Activated T-cell treated with anti-CD3 and anti-CD28 coated beads, Interleukin-2, amount 50 U/mL, for 4 hours (primary cell): ENCODE measurements around the gene DIP2A. TPM values are rescaled to one million over a fixed set of nuclear protein-coding genes. Genes with fewer than 3 reads are reported as not detected.
"Not testable (repeated sequence)": the region's sequence is repeated elsewhere in the genome, so short reads cannot be mapped to it uniquely, and the experiment has no call there.

Source experiments
- ATAC-seq, 2 donors: fragments of 200-7000 bp; cut with Tn5 transposase; one replicate each; pipeline ENCODE4 v1.10.0; 2021
- DNase-seq: peaks from one replicate; pipeline ENCODE4 v3.0.0-alpha.2; 2020
- H3K27me3 Mint-ChIP-seq: one replicate; pipeline ENCODE4 v1.8.0; 2021; ENCODE audit warnings: low read depth, mixed read lengths
- H3K36me3 Mint-ChIP-seq: one replicate; pipeline ENCODE4 v1.8.0; 2022; ENCODE audit warnings: mixed read lengths; ENCODE audit not compliant: insufficient read depth
- H3K4me1 Mint-ChIP-seq: one replicate; pipeline ENCODE4 v1.8.0; 2021; ENCODE audit warnings: low read depth, mixed read lengths
- H3K4me3 Mint-ChIP-seq: one replicate; pipeline ENCODE4 v1.8.0; 2021; ENCODE audit warnings: mild to moderate bottlenecking, moderate library complexity, mixed read lengths
- H3K9me3 Mint-ChIP-seq: one replicate; pipeline ENCODE4 v1.8.0; 2021; ENCODE audit warnings: mixed read lengths
- total RNA-seq, 3 donors: library from RNA; stranded (reverse); gene quantifications; one replicate each; pipeline ENCODE4 v1.2.1, GENCODE V29; 2021

DIP2A gene
- total RNA-seq, 3 donors from 2014 or later, result 17.8 to 19.5 (median 18.9) TPM

DNA sequence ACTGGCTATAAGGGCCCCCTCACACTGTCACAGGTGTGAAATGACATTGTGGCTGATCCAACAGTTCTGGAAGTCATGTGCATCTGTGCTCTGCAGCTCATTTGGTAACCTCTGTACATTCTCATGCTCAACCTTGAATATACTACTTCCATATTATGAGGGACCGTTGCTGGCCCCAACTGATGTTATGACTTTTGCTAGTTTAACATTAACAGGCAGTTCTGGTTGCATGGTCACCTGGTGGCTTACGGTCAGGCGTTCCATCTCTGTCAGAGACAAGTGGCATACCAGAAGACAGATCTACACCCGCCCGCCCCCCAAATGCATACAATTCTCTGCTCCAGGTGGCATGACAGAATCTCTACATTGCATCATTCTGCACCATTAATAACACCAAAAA lies 6.0 kb upstream of the DIP2A start:
- Mint-ChIP-seq H3K27me3 (no peaks in the 10 kb centered on the region), H3K4me1 (peaks cover 23% of the 10 kb centered on the region), H3K4me3 (no peak overlapping the region), H3K9me3 (peaks cover 6% of the 10 kb centered on the region), H3K36me3 (peaks cover 15% of the 10 kb centered on the region)
- DNase-seq (no peak), ATAC-seq (no peak)

GRCh38 chr21:46454142-46454541 lies 4.5 kb upstream of the DIP2A start:
- H3K9me3 Mint-ChIP-seq, result no peaks in the 10 kb centered on the region
- peaks cover 10% of the 10 kb centered on the region for H3K36me3 Mint-ChIP-seq
- no peaks in the 10 kb centered on the region for H3K27me3 Mint-ChIP-seq
- H3K4me1 Mint-ChIP-seq, result peaks cover 24% of the 10 kb centered on the region
- DNase-seq (no peak), ATAC-seq (no peak)
- no peak overlapping the region for H3K4me3 Mint-ChIP-seq

DNA sequence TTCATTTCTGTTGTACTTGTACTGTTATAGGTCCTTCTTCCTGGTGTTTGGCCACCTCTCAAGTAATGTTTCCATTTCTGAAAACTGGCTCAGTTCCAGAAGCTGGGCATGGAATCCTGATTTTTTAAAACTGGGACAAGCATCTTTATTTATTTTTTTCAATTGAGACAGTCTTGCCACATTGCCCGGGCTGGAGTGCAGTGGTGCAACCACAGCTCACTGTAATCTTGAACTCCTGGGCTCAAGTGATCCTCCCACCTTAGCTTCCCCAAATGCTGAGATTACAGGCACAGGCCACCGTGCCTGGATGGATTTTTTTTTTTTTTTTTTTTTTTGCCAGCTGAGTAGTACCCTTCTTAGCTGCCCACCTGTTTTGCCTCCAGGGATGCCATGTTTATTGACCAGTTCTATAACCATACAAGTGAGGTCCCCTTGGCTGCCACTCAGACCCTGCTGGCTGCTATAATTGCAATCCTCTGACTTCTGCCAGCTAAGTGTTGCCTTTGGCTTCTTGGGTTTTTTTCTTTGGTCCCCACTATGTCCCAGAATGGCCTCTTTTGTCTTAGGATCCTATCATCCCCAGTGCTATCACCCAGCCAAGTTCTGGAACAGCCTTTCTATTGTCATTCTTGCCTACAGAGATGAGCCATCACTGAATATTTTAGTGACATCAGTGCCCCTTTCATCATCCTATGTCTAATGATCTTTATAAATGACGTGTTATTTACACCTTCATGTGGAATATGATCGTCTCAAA lies 3.9 kb upstream of the DIP2A start:
- Mint-ChIP-seq H3K4me1 (peaks cover 24% of the 10 kb centered on the region), H3K36me3 (peaks cover 10% of the 10 kb centered on the region), H3K9me3 (no peaks in the 10 kb centered on the region), H3K27me3 (no peaks in the 10 kb centered on the region), H3K4me3 (no peak overlapping the region)
- DNase-seq (no peak), ATAC-seq (no peak)

DNA sequence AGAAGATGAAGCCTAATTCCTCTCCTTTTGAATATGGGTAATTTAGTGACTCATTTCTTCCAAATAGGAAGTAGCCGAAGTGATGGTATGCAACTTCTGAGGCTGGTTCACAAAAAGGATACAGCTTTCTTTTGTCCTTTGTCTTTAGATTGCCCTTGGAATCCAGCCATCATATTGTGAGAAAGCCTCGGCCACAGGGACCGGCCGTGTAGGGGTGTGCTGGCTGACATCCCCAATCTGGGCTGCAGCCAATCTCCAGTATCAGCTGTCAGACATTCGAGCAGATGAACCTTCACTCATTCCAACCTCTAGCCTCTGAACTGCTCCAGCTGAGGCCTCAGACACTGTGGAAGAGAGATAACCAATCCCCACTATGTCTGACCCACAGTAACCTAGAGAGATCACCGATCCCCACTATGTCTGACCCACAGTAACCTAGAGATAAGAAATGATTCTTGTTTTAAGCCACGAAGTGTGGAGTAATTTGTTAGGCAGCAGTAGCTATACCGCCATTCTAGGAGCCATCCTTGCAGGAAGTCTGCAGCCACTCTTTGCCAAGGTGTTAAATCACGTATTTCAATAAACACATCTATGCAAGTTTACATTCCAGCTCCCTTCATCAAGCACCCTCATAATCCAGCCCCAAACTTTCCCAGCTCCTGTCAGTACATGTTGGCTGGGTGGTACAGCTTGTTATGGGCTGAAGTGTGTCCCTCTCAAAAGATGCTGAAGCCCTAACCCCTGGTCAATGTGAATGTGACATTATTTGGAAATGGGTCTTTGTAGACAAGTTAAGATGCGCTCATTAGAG lies 2.9 kb upstream of the DIP2A start:
- Mint-ChIP-seq H3K4me1 (peaks cover 33% of the 10 kb centered on the region), H3K4me3 (no peak overlapping the region), H3K27me3 (no peaks in the 10 kb centered on the region), H3K36me3 (peaks cover 6% of the 10 kb centered on the region), H3K9me3 (no peaks in the 10 kb centered on the region)
- no peak for ATAC-seq
- DNase-seq, result no peak

DNA sequence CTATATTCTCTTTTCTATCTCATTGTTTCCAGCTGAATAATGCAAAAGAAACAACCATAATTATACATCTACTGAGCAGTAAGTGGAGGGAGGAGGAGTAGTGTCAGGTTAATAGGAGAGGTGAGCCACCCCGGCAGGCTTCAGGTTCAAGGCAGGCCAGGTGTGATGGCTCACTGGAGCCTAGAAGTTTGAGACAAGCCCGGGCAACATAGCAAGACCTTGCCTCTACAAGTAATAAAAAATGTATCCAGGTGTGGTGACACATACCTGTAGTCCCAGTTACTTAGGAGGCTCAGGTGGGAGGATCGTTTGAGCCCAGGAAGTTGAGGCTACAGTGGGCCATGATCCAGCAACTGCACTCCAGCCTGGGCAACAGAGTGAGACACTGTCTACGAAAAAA lies 1.9 kb upstream of the DIP2A start:
- Mint-ChIP-seq H3K4me1 (peaks cover 38% of the 10 kb centered on the region), H3K36me3 (peaks cover 6% of the 10 kb centered on the region), H3K4me3 (peak overlapping the region; percentile 88), H3K9me3 (no peaks in the 10 kb centered on the region), H3K27me3 (no peaks in the 10 kb centered on the region)
- DNase-seq, result no peak
- ATAC-seq, result no peak

DNA sequence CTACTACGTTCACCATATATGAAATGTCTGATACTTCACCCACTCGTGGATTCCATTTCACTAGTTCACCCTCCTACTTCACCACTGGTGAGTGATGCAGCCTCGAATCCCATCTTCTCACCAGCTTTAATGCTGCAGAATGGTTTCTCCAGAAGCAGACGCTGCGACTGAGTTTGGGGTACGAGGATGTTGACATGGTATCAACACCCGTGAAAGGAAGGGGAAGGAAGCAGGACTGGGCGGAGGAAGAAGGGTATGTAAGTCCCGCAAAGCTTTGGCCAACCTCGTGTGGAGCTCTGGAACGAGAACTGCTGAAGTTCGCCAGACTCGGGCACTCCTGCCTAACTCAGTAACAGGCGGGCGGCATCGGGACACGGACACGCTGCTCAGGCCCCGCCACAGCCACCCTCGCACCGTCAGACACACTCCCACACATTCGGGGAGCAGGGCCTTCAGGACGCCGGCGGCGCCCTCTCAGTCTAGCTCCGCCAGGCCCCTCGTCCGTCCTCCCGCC lies 833 bp upstream of the DIP2A start:
- Mint-ChIP-seq H3K4me3 (peak overlapping the region; percentile 88), H3K36me3 (peaks cover 4% of the 10 kb centered on the region), H3K9me3 (no peaks in the 10 kb centered on the region), H3K4me1 (peaks cover 43% of the 10 kb centered on the region), H3K27me3 (no peaks in the 10 kb centered on the region)
- peak; percentile 14 to 28 for ATAC-seq
- peak; percentile 10 for DNase-seq

- no peak for ATAC-seq
- DNase-seq, result no peak
- no peaks in the 10 kb centered on the region for H3K9me3 Mint-ChIP-seq
- H3K4me1 Mint-ChIP-seq, result peaks cover 43% of the 10 kb centered on the region
- peak overlapping the region; percentile 80 for H3K4me3 Mint-ChIP-seq
- no peaks in the 10 kb centered on the region for H3K27me3 Mint-ChIP-seq
- H3K36me3 Mint-ChIP-seq, result peaks cover 4% of the 10 kb centered on the region
Observed at GRCh38 chr21:46459024-46459355, 299 bp downstream of the DIP2A start.

GRCh38 chr21:46459356-46460112 lies 843 bp downstream of the DIP2A start:
- Mint-ChIP-seq H3K36me3 (peaks cover 7% of the 10 kb centered on the region), H3K4me3 (peak overlapping the region; percentile 88), H3K9me3 (no peaks in the 10 kb centered on the region), H3K27me3 (no peaks in the 10 kb centered on the region), H3K4me1 (peaks cover 45% of the 10 kb centered on the region)
- ATAC-seq, result no peak
- DNase-seq, result no peak

DNA sequence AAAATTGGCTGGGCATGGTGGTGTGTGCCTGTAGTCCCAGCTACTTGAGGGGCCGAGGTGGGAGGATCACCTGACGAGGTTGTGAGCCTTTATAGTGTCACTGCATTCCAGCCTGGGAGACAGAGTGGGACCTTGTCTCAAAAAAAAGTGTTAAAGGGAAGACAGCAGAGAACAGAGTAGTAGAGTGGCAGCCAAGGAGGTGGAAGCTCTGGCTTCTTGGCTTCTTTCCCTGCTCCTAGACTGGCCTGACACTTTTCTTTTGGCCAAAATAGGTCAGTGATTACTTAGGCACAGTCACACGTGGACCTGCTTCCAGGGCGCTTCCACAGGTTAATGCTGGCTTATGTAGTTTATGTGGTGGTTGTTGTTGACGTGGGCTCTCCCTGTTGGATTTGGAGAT lies 3.2 kb downstream of the DIP2A start:
- Mint-ChIP-seq H3K36me3 (peaks cover 6% of the 10 kb centered on the region), H3K27me3 (no peaks in the 10 kb centered on the region), H3K9me3 (no peaks in the 10 kb centered on the region), H3K4me1 (peaks cover 31% of the 10 kb centered on the region), H3K4me3 (no peak overlapping the region)
- no peak for DNase-seq
- ATAC-seq, result no peak

- not testable (repeated sequence) for ATAC-seq, H3K4me3 Mint-ChIP-seq
- H3K4me1 Mint-ChIP-seq, result peaks cover 30% of the 10 kb centered on the region
Observed at GRCh38 chr21:46465153-46465552, 6.5 kb downstream of the DIP2A start.

GRCh38 chr21:46465651-46466050 lies 7.0 kb downstream of the DIP2A start:
- H3K36me3 Mint-ChIP-seq, result peaks cover 6% of the 10 kb centered on the region
- no peaks in the 10 kb centered on the region for H3K27me3 Mint-ChIP-seq
- DNase-seq (no peak), ATAC-seq (no peak)
- H3K4me3 Mint-ChIP-seq, result no peak overlapping the region
- no peaks in the 10 kb centered on the region for H3K9me3 Mint-ChIP-seq
- peaks cover 25% of the 10 kb centered on the region for H3K4me1 Mint-ChIP-seq

More at GRCh38 chr21:46465153-46465552, 6.5 kb downstream of the DIP2A start:
- not testable (repeated sequence) for DNase-seq, H3K36me3 Mint-ChIP-seq, H3K9me3 Mint-ChIP-seq, H3K27me3 Mint-ChIP-seq

GRCh38 chr21:46468108-46468774 lies 9.6 kb downstream of the DIP2A start:
- H3K4me3 Mint-ChIP-seq, result no peak overlapping the region
- peaks cover 6% of the 10 kb centered on the region for H3K36me3 Mint-ChIP-seq
- peaks cover 35% of the 10 kb centered on the region for H3K4me1 Mint-ChIP-seq
- no peaks in the 10 kb centered on the region for H3K27me3 Mint-ChIP-seq
- ATAC-seq (peak; percentile 77 to 96), DNase-seq (no peak)
- H3K9me3 Mint-ChIP-seq, result no peaks in the 10 kb centered on the region

DNA sequence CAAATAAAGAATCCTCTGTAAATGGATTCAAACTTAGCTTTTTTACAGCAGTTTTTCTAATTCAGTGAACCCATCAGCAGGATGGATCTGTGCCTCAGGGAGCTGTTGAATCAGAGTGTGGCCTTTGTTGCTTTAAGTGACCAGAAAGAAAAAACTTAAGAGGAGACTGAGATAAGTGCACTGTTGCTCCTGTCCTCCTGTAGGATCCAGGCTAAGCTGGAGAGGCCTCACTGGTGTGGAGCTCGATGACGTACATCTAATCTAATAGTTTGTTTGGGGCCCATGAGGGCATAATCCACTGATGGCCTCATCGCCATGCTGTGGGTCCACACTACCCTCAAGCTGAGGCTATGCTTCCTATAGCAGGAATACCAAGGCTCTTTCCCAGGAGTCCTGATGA lies 10.6 kb downstream of the DIP2A start:
- no peaks in the 10 kb centered on the region for H3K27me3 Mint-ChIP-seq
- DNase-seq (no peak), ATAC-seq (no peak)
- H3K36me3 Mint-ChIP-seq, result peaks cover 7% of the 10 kb centered on the region
- no peak overlapping the region for H3K4me3 Mint-ChIP-seq
- H3K4me1 Mint-ChIP-seq, result peaks cover 41% of the 10 kb centered on the region
- no peaks in the 10 kb centered on the region for H3K9me3 Mint-ChIP-seq

DNA sequence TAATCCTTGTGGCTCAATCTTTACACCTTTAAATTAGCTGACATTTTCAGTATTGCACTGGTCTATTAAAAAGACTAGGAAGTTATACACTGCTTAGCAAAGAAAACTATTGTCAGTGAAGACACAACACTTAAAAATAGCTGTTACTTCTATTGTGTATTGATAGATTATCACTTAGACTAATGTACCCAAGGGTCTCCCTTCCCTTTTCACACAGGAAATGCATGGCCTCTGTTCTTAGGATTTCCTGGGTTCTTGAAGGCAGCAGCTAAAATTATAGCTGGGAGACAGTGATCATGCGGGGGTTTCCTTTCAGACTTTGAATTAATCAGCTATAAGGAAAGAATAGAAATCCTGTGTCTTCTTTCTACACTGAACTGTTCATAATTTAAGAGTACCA lies 12.8 kb downstream of the DIP2A start:
- ATAC-seq (no peak), DNase-seq (no peak)
- H3K4me3 Mint-ChIP-seq, result no peak overlapping the region
- no peaks in the 10 kb centered on the region for H3K9me3 Mint-ChIP-seq
- H3K36me3 Mint-ChIP-seq, result peaks cover 8% of the 10 kb centered on the region
- peaks cover 45% of the 10 kb centered on the region for H3K4me1 Mint-ChIP-seq
- no peaks in the 10 kb centered on the region for H3K27me3 Mint-ChIP-seq
